ENCODE data around the gene PPP2R5B.
"Not testable (repeated sequence)": the region's sequence is repeated elsewhere in the genome, so short reads cannot be mapped to it uniquely, and the experiment has no call there.

Gene PPP2R5B

DNA sequence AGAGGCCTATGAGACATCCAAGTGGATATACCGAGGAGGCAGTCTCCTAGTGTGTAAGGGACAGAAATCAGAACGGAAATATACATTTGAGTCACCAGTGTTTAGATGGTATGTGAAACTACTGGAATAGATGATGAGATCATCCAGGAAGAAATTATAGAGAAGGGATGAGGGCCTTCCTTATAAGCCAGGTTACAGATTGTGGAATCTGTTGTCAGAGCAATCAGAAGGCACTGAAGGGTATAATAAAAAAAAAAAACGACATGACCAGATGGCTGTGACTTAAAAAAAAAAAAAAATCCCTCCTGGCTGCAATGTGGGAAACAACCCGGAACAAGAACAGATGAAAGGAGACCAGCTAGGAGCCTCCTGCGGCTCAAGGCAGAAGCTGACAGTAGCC lies 44.7 kb downstream of the PPP2R5B start:
- H3K27ac ChIP-seq, result peak overlapping the region; percentile 98
- DNase-seq (ENCODE audit: low read depth, low spot score), result peak; percentile 70

DNA sequence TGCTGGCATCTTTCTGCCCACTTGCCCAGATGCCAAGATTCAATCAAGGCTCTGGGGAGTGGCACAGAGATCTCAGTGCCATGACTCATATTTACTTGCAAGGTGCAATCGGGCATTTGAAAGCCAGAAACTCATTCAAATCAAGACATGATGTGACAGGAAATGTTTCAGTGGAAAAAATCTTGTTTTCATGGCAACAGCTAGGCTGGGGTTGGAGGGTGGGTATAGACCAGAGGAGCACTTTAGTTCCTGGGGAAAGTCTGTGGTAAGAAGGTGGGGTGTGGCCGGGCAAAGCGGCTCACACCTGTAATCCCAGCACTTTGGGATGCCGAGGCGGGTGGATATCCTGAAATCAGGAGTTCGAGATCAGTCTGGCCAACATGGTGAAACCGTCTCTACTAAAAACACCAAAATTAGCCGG lies 46.3 kb downstream of the PPP2R5B start:
- peak overlapping the region; percentile 98 for H3K27ac ChIP-seq
- peak; percentile 92 for DNase-seq (ENCODE audit: low read depth, low spot score)

DNA sequence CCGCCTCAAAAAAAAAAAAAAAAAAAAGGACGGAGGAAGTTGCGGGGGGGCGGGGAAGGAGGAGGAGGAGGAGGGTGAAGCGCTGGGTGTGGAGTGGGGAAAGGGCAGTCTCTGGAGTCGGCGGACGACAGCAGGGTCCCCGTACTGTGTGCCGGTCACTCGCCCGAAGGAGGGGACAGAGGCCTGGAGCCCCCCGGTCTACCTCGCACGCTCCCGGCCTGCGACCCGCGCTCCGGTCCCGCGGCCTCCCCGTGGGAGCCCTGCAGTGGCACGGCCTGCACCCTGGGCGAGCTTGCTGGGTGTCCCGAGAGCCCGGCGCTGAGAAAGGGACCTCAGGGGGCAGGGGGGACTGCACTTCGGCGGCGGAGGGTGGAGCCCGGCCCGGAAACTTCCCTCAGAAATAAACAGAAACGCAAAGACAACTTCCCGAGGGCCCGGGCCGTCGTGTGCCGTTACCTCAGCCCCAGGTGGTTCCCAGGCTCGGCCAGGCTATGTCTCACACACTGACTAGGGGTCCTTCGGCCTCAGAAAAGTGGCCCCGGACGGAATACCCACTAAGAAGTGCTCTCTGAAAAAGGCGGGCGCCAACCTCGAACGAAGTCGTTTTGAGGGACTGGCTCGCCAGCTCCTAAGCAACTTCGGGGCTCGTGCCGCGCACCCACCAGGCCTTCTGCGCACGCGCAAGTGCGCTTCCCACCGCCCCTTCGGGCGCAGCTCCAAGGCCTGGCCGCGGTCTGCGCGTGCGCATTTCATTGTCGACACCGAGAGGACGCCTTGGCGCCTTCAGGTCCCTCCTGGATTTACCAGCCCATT lies 47.1 kb downstream of the PPP2R5B start, which contains the start of gene MAJIN:
Gene MAJIN, minus strand, starts transcription at position 688 of the 813 bp plus-strand sequence. CDS start 12,703 bp downstream, outside the sequence.
- peak within 1 kb of the TSS; percentile 98 for H3K27ac ChIP-seq
- DNase-seq (ENCODE audit: low read depth, low spot score), result no peak

DNA sequence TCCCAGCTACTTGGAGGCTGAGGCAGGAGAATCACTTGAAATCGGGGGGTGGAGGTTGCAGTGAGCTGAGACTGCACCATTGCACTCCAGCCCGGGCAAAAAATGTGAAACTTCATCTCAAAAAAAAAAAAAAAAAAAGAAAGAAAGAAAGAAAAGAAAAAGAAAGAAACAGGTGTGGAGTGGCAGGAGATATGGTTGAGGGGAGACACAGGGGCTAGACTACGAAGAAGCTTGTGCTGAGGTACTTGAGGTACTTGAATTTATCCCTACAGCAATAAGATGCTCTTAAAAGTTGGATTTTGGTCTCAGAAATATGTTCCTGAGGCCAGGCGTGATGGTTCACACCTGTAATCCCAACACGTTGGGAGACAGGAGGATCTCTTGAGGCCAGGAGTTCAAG lies 49.6 kb downstream of the PPP2R5B start:
- no peak for DNase-seq (ENCODE audit: low read depth, low spot score)
- no peak overlapping the region for H3K27ac ChIP-seq

DNA sequence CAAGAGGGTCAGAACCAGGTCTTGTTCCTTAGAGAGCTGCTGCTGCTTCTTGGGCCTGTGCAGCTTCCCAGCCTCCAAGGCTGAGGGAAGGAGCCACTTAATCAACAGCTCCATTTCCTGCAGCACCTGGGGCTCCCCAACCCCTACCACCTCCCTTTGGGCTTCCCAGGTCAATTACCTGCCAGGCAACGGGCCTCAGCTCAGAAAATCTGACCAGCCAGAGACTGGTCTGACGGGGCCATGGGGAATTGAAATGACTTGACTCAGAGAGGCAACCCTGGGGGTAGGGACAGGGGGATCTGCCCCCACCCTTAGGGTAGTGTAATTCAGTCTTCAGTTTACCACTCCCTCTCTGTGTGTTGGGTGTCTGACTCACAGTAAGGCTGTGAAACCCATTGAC lies 52.2 kb downstream of the PPP2R5B start:
- H3K27ac ChIP-seq, result no peak overlapping the region
- DNase-seq (ENCODE audit: low read depth, low spot score), result no peak

DNA sequence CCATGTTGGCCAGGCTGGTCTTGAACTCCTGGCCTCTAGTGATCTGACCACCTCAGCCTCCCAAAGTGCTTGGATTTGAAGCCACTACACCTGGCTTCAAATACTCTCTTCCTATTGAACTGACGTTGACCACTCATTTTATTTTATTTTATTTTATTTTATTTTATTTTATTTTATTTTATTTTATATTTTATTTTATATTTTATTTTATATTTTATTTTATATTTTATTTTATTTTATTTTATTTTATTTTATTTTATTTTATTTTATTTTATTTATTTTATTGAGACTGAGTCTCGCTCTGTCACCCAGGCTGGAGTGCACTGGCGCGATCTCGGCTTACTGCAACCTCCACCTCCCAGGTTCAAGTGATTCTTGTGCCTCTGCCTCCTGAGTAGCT lies 58.9 kb downstream of the PPP2R5B start:
- DNase-seq (ENCODE audit: low read depth, low spot score); H3K27ac ChIP-seq: not testable (repeated sequence)
